Superior temporal gyrus (tissue), 1 donor: ENCODE measurements around the gene TEX47.

Experiments used
- DNase-seq: peaks from one replicate; pipeline ENCODE4 v3.0.0-alpha.2; 2016; ENCODE audit errors: extremely low spot score

TEX47 gene

DNA sequence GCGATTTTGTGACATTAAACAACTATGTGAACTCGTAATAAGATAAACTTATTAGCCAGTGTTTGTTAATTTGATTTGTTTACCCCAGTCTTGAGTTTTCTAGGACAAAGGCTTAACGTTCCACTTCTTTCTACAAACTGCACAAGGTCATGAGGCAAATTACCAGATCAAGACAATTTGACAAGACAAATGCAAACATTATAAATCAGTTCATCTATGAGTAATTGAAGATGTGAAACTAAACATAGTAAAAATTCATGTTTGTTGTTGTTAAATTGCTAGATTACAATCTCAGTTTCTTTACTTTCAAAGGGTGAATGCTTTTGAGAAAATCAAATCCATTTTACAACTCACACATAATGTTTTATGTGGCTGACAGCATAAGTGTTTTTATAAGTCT lies 49.4 kb downstream of the TEX47 start:
- DNase-seq = no peak
